GM21723 (cell line): Measurements from ENCODE around the gene DPYSL5.
"Not testable (repeated sequence)": the region's sequence is repeated elsewhere in the genome, so short reads cannot be mapped to it uniquely, and the experiment has no call there.

Experiments used
- ATAC-seq: cut with Tn5 transposase; IDR thresholded peaks from one replicate; pipeline ENCODE4 v1.9.1; 2021; ENCODE audit warnings: mild to moderate bottlenecking, moderate library complexity; ENCODE audit not compliant: unreplicated experiment

DPYSL5 gene

DNA sequence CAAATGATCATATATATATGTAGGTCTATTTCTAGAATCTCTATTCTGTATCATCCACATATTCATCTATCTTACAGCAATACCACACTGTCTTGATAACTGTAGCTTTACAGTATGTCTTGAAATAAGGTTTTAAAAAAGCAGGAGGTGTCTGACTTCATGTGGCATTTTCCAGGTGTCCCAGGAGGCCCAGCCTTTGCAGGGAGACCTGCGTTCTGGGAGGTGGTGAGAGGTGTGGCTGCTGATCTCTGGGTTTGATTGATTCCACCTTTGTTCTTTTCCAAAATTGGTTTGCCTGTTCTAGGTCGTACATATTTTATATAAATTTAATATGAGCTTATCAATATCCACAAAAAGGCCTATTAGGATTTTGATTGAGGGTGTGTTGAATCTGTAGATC, 26.6 kb downstream of the DPYSL5 start:
- ATAC-seq = no peak

DNA sequence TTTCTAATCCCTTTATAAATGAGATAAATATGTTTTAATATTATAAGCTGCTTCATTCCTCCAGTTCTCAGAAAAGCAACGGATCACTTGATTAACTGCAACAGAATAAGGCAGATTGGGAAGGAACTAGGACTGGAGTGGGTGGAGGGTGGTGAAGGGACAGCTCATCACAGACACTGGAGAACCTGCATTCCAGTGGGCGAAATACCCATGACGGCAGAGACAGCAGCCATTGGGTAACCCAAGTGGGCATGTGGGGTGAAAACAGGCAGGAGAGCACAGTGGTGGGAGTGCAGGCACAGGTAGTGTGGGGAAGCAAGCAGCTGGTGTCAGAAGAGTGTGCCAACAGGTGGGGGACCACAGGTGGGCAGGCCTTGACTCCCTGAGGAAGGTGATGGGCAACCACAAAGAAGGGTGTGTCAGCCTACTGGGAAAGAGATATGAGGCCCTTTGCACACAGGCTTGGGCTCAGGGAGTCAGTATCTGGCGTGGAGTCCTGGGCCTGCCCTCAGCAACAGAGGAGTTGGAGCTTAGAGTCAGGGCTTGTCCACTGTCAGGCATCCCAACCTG, 27.2 kb downstream of the DPYSL5 start:
- ATAC-seq = no peak

DNA sequence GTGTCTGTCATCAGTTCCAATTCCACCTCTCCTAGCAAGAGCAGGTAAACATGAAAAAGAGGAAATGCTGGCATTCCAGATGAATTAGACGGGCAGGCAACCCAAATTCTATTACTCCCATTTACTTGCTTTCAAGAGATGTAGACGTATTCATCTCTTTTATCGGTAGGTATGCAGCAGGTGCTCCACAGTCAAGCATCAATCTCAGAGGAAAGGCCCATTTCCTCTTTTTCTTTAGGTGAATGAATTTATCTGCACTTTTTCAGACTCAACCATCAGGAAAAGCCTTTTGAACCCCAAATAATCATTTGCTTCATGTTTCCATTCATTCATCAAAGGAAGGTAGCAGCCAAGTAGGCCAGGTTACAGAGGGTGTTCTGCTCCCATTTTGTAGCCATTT, 27.9 kb downstream of the DPYSL5 start:
- no peak for ATAC-seq

DNA sequence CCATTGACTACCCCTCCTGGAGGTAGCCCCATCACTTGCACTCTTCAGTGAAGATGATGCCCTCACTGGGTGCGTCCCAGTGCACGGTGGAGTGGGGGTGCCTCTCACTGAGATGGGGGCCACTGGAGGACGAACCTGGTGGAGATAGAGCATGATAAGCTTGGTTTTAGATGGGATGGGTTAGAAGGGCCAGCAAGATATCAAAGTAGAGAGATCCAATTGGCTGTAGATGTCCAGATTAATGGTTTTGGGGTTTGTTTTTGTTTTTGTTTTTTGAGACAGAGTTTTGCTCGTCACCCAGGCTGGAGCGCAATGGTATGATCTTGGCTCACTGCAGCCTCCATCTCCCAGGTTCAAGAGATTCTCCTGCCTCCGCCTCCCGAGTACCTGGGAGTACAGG, 28.3 kb downstream of the DPYSL5 start:
- no peak for ATAC-seq

- ATAC-seq = no peak
Measured at GRCh38 chr2:26877276-26877675, 29.3 kb downstream of the DPYSL5 start.

DNA sequence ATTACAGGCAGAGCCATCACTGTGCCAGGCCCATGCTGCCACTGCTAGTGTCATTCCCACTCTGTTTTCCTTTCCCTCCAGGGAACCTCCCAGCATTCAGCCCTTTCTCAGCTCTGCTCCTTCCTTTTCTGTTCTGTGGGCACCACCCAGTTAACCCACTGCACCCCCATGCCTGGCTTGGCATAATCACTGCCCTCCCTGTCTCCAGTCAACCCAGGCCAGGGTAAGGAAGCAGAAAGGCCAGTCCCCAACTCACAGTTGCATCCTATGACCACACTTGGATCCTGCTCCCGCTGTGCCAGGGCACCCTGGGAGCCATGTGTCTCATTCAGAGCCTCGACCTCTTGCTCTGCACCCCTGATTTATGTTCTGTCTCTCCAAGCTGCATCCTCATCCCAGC, 32.2 kb downstream of the DPYSL5 start:
- ATAC-seq = no peak

DNA sequence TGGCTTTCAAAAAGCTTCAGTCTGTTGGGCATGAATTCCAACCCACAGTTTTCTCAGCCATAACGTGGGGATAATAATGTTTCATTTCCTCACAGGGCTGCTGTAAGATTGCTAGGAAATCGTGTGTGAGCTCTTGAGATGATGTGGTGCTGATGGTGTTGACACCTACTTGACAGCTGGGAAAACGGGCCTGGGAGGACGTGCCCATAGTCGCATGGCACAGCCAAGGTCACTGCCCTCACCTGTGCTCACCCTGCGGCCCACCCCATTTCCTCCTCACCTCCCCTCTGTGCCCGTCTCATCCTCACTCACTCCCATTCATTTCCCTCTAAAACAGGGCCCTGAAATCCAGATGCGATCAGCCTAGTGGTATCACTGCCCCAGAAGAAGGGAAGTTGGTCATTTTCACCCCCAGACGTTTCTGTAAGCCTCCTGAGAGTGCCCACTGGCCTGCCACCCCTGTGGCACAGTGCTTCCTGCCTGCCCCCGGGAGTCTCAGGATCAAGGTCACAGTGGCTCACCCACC, 33.0 kb downstream of the DPYSL5 start:
- no peak for ATAC-seq

DNA sequence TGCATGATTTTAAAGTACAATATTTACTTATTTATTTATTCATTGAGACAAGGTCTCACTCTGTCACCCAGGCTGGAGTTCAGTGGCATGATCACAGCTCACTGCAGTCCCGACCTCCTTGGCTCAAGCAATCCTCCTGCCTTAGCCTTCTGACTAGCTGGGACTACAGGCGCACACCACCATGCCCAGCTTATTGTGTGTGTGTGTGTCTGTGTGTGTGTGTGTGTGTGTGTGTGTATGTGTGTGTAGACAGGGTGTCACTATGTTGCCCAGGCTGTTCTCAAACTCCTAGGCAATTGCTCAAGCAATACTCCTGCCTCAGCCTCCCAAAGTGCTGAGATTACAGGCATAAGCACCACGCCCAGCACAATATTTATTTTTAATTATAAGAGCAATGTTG, 34.3 kb downstream of the DPYSL5 start:
- ATAC-seq = not testable (repeated sequence)

GRCh38 chr2:26883956-26884355, 36.0 kb downstream of the DPYSL5 start:
- no peak for ATAC-seq

DNA sequence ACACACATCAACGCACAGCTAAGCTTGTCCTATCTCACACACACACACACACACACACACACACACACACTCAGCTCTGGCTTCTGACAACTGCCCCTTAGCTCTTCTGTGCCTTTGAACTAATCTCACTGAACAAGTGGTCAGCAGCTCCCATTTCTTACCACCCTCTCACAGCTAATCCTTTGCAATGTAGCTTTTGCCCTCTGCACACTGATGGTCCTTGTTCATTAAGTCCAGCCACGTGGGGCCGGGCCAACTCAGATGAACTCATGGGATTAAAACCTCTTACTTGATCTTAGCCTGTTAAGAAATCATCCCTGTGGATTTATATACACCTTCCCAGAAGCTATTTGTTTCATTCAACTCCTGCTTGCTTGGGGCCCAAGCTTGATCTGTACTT, 36.6 kb downstream of the DPYSL5 start:
- no peak for ATAC-seq

DNA sequence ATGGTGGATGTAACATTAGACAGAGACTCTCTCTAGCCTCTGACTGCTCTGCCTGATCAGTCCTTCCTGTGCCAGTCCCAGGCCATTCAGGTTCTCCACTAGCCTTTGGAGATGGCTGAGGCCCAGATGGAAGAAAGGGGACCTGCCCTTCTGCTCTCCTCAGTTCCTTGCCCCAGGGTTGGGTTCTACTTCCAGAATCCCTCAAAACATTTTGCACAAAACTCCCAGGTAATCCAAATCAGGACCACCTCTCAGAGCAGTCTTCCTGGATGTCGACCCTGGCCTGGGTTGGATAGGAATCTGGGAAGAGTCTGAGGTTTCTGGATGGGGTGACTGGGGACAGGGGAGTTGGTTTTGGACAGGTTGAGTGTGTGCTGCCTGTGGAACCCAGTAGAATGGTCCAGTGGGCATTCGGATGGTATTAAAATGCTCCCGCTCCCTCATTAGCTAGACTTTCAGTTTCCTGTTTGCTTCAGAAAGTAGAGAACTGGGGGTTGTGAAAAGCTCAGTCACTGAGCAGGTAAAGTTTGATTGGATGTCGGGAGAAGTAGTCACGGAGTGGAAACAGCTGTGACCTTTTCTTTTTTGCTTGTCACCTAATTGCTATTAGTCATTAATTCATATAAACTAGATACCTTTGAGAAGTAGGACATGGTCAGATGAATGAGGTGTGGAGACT, 37.9 kb downstream of the DPYSL5 start:
- ATAC-seq = no peak

DNA sequence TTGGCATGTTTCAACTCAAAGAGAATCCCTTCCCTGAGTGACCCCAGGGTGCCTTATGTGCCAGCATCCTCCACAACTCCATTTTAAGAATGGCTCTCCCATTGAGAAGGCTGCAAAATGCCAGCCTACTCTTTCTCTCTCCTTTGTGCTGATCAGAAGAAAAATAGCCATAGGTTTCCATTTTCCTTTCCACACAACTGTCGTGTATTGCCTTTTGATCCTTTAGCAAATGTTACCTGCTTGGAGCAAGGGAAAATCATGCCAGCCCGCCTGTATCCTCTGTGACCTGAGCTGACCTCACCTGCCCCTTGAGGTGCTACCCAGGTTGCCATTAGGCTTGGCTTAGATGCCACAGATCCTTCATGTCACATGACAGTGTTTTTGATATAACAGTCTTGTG, 38.8 kb downstream of the DPYSL5 start:
- ATAC-seq = no peak

- no peak for ATAC-seq
Measured at GRCh38 chr2:26887151-26887550, 39.2 kb downstream of the DPYSL5 start.

DNA sequence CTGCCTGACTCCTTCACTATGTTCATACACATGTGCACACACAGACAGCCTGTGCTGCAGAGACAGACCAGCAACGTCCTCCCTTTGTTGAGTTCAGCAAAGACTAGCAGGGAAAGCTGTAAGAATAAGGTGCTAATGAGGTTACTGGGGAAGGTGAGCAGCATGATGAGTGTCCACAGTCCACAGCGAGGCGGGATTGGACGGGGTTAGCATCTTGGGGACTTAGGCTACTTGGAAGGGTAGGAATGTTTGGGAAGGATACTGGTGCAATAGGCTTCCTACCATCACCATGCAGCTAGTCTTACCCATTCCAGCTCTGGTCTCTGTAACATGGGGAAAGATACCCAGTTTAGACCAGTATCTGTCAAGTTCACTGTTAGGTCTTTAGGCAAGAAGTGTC, 41.9 kb downstream of the DPYSL5 start:
- ATAC-seq = no peak

DNA sequence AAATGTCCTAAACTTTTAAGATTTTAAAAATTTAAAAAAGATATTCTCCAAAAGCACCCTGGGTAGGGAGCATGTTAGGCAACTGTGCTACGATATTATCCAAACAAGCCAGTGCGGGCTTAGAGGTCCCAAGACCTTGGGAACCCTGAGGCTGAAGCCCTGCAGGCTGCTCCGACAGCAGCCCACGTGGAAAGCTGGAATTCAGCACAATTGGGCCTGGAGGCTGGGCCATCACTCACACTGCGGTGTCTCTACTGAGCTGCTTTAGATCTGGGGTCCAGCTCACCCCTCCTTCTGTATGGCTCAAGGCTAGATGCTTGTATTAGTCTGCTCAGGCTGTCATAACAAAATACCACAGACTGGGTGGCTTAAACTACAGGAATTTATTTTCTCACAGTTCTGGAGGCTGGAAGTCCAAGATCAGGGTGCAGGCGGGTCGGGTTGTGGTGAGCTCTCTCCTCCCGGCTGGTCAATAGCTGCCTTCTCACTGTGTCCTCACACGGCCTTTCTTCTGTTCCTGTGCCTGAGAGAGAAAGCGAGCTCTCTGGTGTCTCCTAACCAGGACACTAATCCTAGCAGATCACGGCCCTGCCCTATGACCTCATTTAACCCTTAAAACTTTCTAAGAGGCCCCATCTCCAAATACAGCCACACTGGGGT, 42.5 kb downstream of the DPYSL5 start:
- no peak for ATAC-seq

- ATAC-seq = no peak
Measured at GRCh38 chr2:26892133-26892532, 44.2 kb downstream of the DPYSL5 start.

DNA sequence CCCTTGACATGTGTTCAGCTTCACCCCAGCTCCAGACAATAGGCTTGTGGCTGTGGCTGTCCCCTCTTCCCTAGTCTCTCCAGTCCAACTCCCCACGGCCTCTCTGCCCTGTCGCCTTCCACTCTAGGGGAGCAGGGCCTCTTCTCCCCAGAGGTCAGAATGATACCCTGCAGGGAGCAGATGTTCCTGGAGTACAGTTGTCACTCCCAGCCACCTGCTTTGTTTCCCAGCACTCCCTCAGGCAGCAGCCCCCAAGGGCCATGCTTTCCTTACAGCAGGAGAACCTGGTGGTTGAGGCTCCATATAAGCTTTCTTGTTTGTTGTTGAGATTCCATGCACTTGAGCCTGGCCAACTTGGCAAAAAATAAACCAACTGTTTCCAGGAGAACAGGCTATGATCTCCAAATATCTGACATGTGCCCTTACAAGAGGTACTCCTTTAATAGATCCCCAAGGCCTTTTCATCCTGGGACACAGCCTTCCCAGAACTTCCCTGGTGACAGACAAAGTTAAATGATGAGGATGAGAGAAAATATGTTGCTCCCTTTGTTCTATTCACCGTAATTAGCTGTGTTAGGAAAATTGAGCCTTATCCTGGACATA, 45.1 kb downstream of the DPYSL5 start:
- no peak for ATAC-seq

GRCh38 chr2:26894136-26894535, 46.2 kb downstream of the DPYSL5 start:
- ATAC-seq = no peak

DNA sequence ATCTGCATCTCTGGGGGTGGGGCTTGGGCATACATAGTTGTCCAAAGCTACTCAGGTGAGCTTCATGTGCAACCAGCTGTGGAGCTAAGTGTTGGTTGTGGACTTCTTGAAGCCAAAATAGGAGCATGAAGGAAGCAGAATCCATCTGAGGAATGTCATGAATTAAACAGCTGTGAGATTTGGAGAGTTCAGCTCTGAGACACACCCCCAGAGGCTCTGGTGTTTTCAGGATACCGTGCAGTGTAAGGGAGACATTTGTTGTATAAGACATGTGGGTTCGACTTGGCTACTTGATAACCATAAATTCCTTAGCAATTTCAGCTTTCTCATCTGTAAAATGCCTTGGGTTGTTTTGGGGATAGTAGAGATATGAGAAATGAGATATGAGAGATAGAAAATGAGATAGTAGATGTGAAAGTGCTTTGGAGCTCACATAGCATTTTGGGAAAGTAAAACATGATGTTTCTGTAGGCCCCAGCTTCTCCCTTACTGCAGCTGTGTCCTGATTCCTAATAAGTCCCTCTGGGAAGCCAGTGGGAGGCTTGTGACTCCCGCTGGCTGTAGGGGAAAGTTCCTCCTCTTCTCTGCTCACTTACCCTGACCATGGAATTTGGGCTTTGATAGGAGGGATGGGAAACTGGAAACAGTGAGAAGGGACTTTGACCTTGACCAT, 50.0 kb downstream of the DPYSL5 start:
- ATAC-seq = no peak

- ATAC-seq = no peak
Measured at GRCh38 chr2:26898480-26899078, 50.6 kb downstream of the DPYSL5 start.
